GM12878 (cell line): ENCODE results near the gene STAG1.

Experiments
- CHD2 ChIP-seq: IDR thresholded peaks from 2 replicates; pipeline ENCODE4 v1.6.1; 2011; ENCODE audit warnings: low read depth, low read length, improper control_type of control experiment, borderline replicate concordance
- KDM1A ChIP-seq: fragments of 200-600 bp; sonication (generic); IDR thresholded peaks from 2 replicates; pipeline ENCODE4 v1.6.1; 2016; ENCODE audit warnings: borderline replicate concordance
- NBN ChIP-seq: fragments of 450-650 bp; IDR thresholded peaks from 2 replicates; pipeline ENCODE4 v1.6.1; 2016
- POLR2A ChIP-seq: IDR thresholded peaks from 2 replicates; pipeline ENCODE4 v1.6.1; 2011; ENCODE audit warnings: low read depth, mild to moderate bottlenecking, low read length
- POLR2AphosphoS5 ChIP-seq: IDR thresholded peaks from 2 replicates; pipeline ENCODE4 v1.6.1; 2011; ENCODE audit warnings: mild to moderate bottlenecking, low read length, inconsistent platforms
- RAD21 ChIP-seq: IDR thresholded peaks from 2 replicates; pipeline ENCODE4 v1.6.1; 2011; ENCODE audit warnings: mild to moderate bottlenecking, low read depth, low read length, moderate library complexity; ENCODE audit not compliant: insufficient read depth
- RELA ChIP-seq: fragments of 450-650 bp; IDR thresholded peaks from 2 replicates; pipeline ENCODE4 v1.8.0; 2014; ENCODE audit warnings: borderline replicate concordance; ENCODE audit not compliant: partially characterized antibody
- REST ChIP-seq: IDR thresholded peaks from 2 replicates; pipeline ENCODE4 v1.6.1; 2012; ENCODE audit warnings: mild to moderate bottlenecking, low read depth, low read length
- SMC3 ChIP-seq: IDR thresholded peaks from 2 replicates; pipeline ENCODE4 v1.6.1; 2011; ENCODE audit warnings: low read length, improper control_type of control experiment, borderline replicate concordance
- TAF1 ChIP-seq: IDR thresholded peaks from 2 replicates; pipeline ENCODE4 v1.6.1; 2011; ENCODE audit warnings: mild to moderate bottlenecking, low read depth, low read length, borderline replicate concordance
- TF ChIP-seq, protein P1 (sequence below): IDR thresholded peaks from 2 replicates; pipeline ENCODE4 v1.6.1; 2011; ENCODE audit warnings: low read depth, low read length, improper control_type of control experiment, borderline replicate concordance

- no peak for TF ChIP-seq CHD2
- no peak for TF ChIP-seq SMC3
- no peak for TF ChIP-seq POLR2AphosphoS5
- no peak for TF ChIP-seq NBN
- TF ChIP-seq REST = no peak
- no peak for TF ChIP-seq RAD21
- TF ChIP-seq, protein P1, sequence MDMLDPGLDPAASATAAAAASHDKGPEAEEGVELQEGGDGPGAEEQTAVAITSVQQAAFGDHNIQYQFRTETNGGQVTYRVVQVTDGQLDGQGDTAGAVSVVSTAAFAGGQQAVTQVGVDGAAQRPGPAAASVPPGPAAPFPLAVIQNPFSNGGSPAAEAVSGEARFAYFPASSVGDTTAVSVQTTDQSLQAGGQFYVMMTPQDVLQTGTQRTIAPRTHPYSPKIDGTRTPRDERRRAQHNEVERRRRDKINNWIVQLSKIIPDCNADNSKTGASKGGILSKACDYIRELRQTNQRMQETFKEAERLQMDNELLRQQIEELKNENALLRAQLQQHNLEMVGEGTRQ = no peak
- TF ChIP-seq TAF1 = no peak
- no peak for TF ChIP-seq RELA
- no peak for TF ChIP-seq KDM1A
- no peak for TF ChIP-seq POLR2A
Measured at GRCh38 chr3:136711277-136711676, 40.9 kb downstream of the STAG1 start.
